Ectodermal cell (in vitro differentiated cells): ENCODE data around the gene MTG1.
"Not testable (repeated sequence)": the region's sequence is repeated elsewhere in the genome, so short reads cannot be mapped to it uniquely, and the experiment has no call there.

Experiments used
- H3K27ac ChIP-seq: 2 replicates; pipeline ENCODE4 v1.7.0; 2013; ENCODE audit warnings: mild to moderate bottlenecking, low read depth, low read length; ENCODE audit not compliant: insufficient read depth, poor library complexity, severe bottlenecking
- H3K27me3 ChIP-seq: 2 replicates; pipeline ENCODE4 v1.7.0; 2013; ENCODE audit warnings: mild to moderate bottlenecking, low read length; ENCODE audit not compliant: insufficient read depth, control insufficient read depth, poor library complexity, severe bottlenecking
- H3K36me3 ChIP-seq: one replicate; pipeline ENCODE4 v1.7.0; 2013; ENCODE audit warnings: low read length; ENCODE audit not compliant: control insufficient read depth, insufficient read depth
- H3K4me1 ChIP-seq: one replicate; pipeline ENCODE4 v1.7.0; 2013; ENCODE audit warnings: low read length; ENCODE audit not compliant: control insufficient read depth, insufficient read depth
- H3K4me3 ChIP-seq: 2 replicates; pipeline ENCODE4 v1.7.0; 2013; ENCODE audit warnings: low read depth, low read length, control low read depth; ENCODE audit not compliant: insufficient read depth
- H3K9me3 ChIP-seq: 2 replicates; pipeline ENCODE4 v1.7.0; 2013; ENCODE audit warnings: mild to moderate bottlenecking, low read length, moderate library complexity; ENCODE audit not compliant: control insufficient read depth
- WGBS, 2 experiments: methylation state at CpG; one replicate each; pipeline ENCODE4 v1.1.7; 2013; ENCODE audit warnings: missing lambda C conversion rate in 2 of 2; 5-methylcytosine and 5-hydroxymethylcytosine counted together

Gene MTG1

GRCh38 chr10:133469205-133469604 is 75.2 kb downstream of the MTG1 start:
- not testable (repeated sequence) for H3K4me1 ChIP-seq, H3K9me3 ChIP-seq, H3K27ac ChIP-seq, H3K4me3 ChIP-seq, H3K36me3 ChIP-seq, H3K27me3 ChIP-seq
- 53 to 54% methylated on average over 3 of the region's 3 CpGs for WGBS, 2 experiments

- no peaks in the 10 kb centered on the region for H3K27me3 ChIP-seq
- H3K4me1 ChIP-seq: no peaks in the 10 kb centered on the region
- H3K36me3 ChIP-seq: no peaks in the 10 kb centered on the region
- H3K27ac ChIP-seq: no peak overlapping the region
- H3K9me3 ChIP-seq: peaks cover 9% of the 10 kb centered on the region
- 60 to 63% methylated on average over 7 of the region's 7 CpGs for WGBS, 2 experiments
- H3K4me3 ChIP-seq: no peak overlapping the region
Measured at GRCh38 chr10:133471300-133472109, 77.5 kb downstream of the MTG1 start.
